Glomerular visceral epithelial cell (primary cell): ENCODE measurements around the gene CLASP1.
"Not testable (repeated sequence)": the region's sequence is repeated elsewhere in the genome, so short reads cannot be mapped to it uniquely, and the experiment has no call there.

Experiments
- DNase-seq: peaks from one replicate; pipeline ENCODE4 v3.0.0-alpha.2; 2016; ENCODE audit errors: extremely low spot score

CLASP1 gene

GRCh38 chr2:121324601-121325000 is 324.7 kb downstream of the CLASP1 start:
- DNase-seq = no peak

- no peak for DNase-seq
These were observed 327.8 kb downstream of the CLASP1 start for GRCh38 chr2:121321476-121321875.

GRCh38 chr2:121319941-121320340 is 329.3 kb downstream of the CLASP1 start:
- no peak for DNase-seq

- DNase-seq = no peak
These were observed 332.3 kb downstream of the CLASP1 start for GRCh38 chr2:121316986-121317385.

- DNase-seq = not testable (repeated sequence)
These were observed 335.6 kb downstream of the CLASP1 start for GRCh38 chr2:121313701-121314100.

GRCh38 chr2:121309801-121310200 is 339.5 kb downstream of the CLASP1 start:
- DNase-seq = no peak

GRCh38 chr2:121309323-121309722 is 339.9 kb downstream of the CLASP1 start:
- no peak for DNase-seq

- no peak for DNase-seq
These were observed 342.2 kb downstream of the CLASP1 start for GRCh38 chr2:121307048-121307447.

GRCh38 chr2:121304941-121305340 is 344.3 kb downstream of the CLASP1 start:
- DNase-seq = no peak

- DNase-seq = no peak
These were observed 345.6 kb downstream of the CLASP1 start for GRCh38 chr2:121303531-121304263.

- DNase-seq = not testable (repeated sequence)
These were observed 348.1 kb downstream of the CLASP1 start for GRCh38 chr2:121301190-121301589.

GRCh38 chr2:121298476-121298875 is 350.8 kb downstream of the CLASP1 start:
- DNase-seq = no peak

GRCh38 chr2:121297866-121298265 is 351.4 kb downstream of the CLASP1 start:
- DNase-seq = not testable (repeated sequence)

GRCh38 chr2:121297217-121297830 is 351.9 kb downstream of the CLASP1 start:
- peak; percentile 32 for DNase-seq

GRCh38 chr2:121295911-121296650 is 353.2 kb downstream of the CLASP1 start:
- DNase-seq = no peak

GRCh38 chr2:121294881-121295840 is 354.1 kb downstream of the CLASP1 start:
- no peak for DNase-seq

- DNase-seq = no peak
These were observed 355.6 kb downstream of the CLASP1 start for GRCh38 chr2:121293450-121294325.

- DNase-seq = no peak
These were observed 358.0 kb downstream of the CLASP1 start for GRCh38 chr2:121291251-121291580.

- no peak for DNase-seq
These were observed 360.0 kb downstream of the CLASP1 start for GRCh38 chr2:121289271-121289670.

GRCh38 chr2:121288454-121289231 is 360.6 kb downstream of the CLASP1 start:
- no peak for DNase-seq
